ENCODE data around the gene NPR1. TPM values are rescaled to one million over a fixed set of nuclear protein-coding genes. Genes with fewer than 3 reads are reported as not detected.

The NPR1 gene
- total and polyA plus RNA-seq, 2 of the 13 experiments (the other 11 are each of a cell fraction or from before 2014, with no cell fraction given) = not detected

- TF ChIP-seq ZNF775 (CRISPR knock-in tag; IDR thresholded peaks at IDR 0.05; ENCODE audit: borderline replicate concordance) (no peak), ZNF143 (CRISPR knock-in tag; IDR thresholded peaks at IDR 0.05) (peak; percentile 95), ZNF354B (CRISPR knock-in tag; IDR thresholded peaks at IDR 0.05) (no peak), ZNF792 (CRISPR knock-in tag; IDR thresholded peaks at IDR 0.05) (no peak), EZH2 (conservative IDR thresholded peaks at IDR 0.05; ENCODE audit: low read depth, low read length) (no peak), ATF1 (CRISPR knock-in tag; IDR thresholded peaks at IDR 0.05) (no peak), ZNF790 (CRISPR knock-in tag; IDR thresholded peaks at IDR 0.05; ENCODE audit: borderline replicate concordance) (no peak), ZNF891 (CRISPR knock-in tag; IDR thresholded peaks at IDR 0.05) (peak; percentile 90), SMAD1 (CRISPR knock-in tag; IDR thresholded peaks at IDR 0.05; ENCODE audit: borderline replicate concordance, low read depth) (peak; percentile 72; the same call in 1 of the 2 replicates), ATRX (CRISPR knock-in tag; IDR thresholded peaks at IDR 0.05; ENCODE audit: borderline replicate concordance) (no peak), ZNF260 (CRISPR knock-in tag; IDR thresholded peaks at IDR 0.05; ENCODE audit: borderline replicate concordance, low read depth) (no peak), TOE1 (CRISPR knock-in tag; IDR thresholded peaks at IDR 0.05) (no peak), PCBP1 (IDR thresholded peaks at IDR 0.05; ENCODE audit: borderline replicate concordance, low read depth, low read length) (no peak), MEF2D (CRISPR knock-in tag; IDR thresholded peaks at IDR 0.05) (peak; percentile 41; the same call in 1 of the 2 replicates), HNRNPLL (IDR thresholded peaks at IDR 0.05; ENCODE audit: low read depth, low read length, poor library complexity, severe bottlenecking) (peak; percentile 74), GATA4 (IDR thresholded peaks at IDR 0.05; ENCODE audit: borderline replicate concordance, low read depth) (no peak), ZNF432 (CRISPR knock-in tag; IDR thresholded peaks at IDR 0.05; ENCODE audit: borderline replicate concordance) (no peak), SIX4 (CRISPR knock-in tag; IDR thresholded peaks at IDR 0.05) (peak; percentile 26; the same call in 1 of the 2 replicates), ZNF782 (CRISPR knock-in tag; IDR thresholded peaks at IDR 0.05; ENCODE audit: borderline replicate concordance) (no peak; the same call in 1 of the 2 replicates), NFE2L1 (CRISPR knock-in tag; IDR thresholded peaks at IDR 0.05; ENCODE audit: borderline replicate concordance) (no peak), HNRNPUL1 (IDR thresholded peaks at IDR 0.05; ENCODE audit: low read depth, low read length) (no peak), SNAPC2 (CRISPR knock-in tag; IDR thresholded peaks at IDR 0.05) (no peak)
- TF ChIP-seq, protein P1, sequence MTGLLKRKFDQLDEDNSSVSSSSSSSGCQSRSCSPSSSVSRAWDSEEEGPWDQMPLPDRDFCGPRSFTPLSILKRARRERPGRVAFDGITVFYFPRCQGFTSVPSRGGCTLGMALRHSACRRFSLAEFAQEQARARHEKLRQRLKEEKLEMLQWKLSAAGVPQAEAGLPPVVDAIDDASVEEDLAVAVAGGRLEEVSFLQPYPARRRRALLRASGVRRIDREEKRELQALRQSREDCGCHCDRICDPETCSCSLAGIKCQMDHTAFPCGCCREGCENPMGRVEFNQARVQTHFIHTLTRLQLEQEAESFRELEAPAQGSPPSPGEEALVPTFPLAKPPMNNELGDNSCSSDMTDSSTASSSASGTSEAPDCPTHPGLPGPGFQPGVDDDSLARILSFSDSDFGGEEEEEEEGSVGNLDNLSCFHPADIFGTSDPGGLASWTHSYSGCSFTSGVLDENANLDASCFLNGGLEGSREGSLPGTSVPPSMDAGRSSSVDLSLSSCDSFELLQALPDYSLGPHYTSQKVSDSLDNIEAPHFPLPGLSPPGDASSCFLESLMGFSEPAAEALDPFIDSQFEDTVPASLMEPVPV (CRISPR knock-in tag; IDR thresholded peaks at IDR 0.05) = peak; percentile 43; the same call in 1 of the 2 replicates
- TF ChIP-seq, protein P2, sequence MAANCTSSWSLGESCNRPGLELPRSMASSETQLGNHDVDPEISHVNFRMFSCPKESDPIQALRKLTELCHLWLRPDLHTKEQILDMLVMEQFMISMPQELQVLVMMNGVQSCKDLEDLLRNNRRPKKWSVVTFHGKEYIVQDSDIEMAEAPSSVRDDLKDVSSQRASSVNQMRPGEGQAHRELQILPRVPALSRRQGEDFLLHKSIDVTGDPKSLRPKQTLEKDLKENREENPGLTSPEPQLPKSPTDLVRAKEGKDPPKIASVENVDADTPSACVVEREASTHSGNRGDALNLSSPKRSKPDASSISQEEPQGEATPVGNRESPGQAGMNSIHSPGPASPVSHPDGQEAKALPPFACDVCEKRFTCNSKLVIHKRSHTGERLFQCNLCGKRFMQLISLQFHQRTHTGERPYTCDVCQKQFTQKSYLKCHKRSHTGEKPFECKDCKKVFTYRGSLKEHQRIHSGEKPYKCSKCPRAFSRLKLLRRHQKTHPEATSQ (CRISPR knock-in tag; IDR thresholded peaks at IDR 0.05; ENCODE audit: borderline replicate concordance) = no peak
- TF ChIP-seq, protein P3, sequence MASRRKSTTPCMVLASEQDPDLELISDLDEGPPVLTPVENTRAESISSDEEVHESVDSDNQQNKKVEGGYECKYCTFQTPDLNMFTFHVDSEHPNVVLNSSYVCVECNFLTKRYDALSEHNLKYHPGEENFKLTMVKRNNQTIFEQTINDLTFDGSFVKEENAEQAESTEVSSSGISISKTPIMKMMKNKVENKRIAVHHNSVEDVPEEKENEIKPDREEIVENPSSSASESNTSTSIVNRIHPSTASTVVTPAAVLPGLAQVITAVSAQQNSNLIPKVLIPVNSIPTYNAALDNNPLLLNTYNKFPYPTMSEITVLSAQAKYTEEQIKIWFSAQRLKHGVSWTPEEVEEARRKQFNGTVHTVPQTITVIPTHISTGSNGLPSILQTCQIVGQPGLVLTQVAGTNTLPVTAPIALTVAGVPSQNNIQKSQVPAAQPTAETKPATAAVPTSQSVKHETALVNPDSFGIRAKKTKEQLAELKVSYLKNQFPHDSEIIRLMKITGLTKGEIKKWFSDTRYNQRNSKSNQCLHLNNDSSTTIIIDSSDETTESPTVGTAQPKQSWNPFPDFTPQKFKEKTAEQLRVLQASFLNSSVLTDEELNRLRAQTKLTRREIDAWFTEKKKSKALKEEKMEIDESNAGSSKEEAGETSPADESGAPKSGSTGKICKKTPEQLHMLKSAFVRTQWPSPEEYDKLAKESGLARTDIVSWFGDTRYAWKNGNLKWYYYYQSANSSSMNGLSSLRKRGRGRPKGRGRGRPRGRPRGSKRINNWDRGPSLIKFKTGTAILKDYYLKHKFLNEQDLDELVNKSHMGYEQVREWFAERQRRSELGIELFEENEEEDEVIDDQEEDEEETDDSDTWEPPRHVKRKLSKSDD (CRISPR knock-in tag; IDR thresholded peaks at IDR 0.05; ENCODE audit: low read depth) = no peak
Observed at GRCh38 chr1:153658400-153659174, 19.9 kb upstream of the NPR1 start, which contains the start of gene SNAPIN (continued).

Measured in HepG2 (cell line).